ENCODE data around the gene CNTD1. TPM values are rescaled to one million over a fixed set of nuclear protein-coding genes. Genes with fewer than 3 reads are reported as not detected.
"Not testable (repeated sequence)": the region's sequence is repeated elsewhere in the genome, so short reads cannot be mapped to it uniquely, and the experiment has no call there.

The CNTD1 gene
- total RNA-seq, 1 donor from 2014 or later = not detected

DNA sequence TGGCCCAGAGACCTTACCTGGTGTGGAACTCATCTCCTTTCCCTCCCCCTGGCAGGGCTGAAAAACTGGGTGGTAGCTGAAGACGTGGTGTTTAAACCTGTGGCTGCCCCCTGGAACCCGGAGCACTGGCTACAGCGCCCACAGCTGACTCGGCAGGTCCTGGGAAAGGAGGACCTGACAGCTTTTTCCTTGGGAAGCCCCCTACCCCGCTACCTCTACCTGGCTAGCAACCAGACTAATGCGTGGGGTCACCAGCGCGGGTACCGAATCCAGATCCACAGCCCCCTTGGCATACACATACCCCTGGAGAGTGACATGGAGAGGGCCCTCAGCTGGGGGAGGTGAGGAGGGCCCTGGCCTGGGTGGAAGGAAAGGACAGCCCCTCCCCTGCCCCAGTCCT lies 50.4 kb downstream of the CNTD1 start:
- H3K4me3 ChIP-seq (ENCODE audit: low read depth, low read length) = no peak overlapping the region
- TF ChIP-seq, protein P1, sequence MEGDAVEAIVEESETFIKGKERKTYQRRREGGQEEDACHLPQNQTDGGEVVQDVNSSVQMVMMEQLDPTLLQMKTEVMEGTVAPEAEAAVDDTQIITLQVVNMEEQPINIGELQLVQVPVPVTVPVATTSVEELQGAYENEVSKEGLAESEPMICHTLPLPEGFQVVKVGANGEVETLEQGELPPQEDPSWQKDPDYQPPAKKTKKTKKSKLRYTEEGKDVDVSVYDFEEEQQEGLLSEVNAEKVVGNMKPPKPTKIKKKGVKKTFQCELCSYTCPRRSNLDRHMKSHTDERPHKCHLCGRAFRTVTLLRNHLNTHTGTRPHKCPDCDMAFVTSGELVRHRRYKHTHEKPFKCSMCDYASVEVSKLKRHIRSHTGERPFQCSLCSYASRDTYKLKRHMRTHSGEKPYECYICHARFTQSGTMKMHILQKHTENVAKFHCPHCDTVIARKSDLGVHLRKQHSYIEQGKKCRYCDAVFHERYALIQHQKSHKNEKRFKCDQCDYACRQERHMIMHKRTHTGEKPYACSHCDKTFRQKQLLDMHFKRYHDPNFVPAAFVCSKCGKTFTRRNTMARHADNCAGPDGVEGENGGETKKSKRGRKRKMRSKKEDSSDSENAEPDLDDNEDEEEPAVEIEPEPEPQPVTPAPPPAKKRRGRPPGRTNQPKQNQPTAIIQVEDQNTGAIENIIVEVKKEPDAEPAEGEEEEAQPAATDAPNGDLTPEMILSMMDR (IDR thresholded peaks at IDR 0.05; ENCODE audit: insufficient read depth, low read length, severe bottlenecking) = no peak
- no peak for DNase-seq (ENCODE audit: low read depth)
- FAIRE-seq = no peak
- peaks cover 5% of the 10 kb centered on the region for H3K36me3 ChIP-seq (ENCODE audit: control insufficient read depth, insufficient read depth, low read length)
- H3K27me3 ChIP-seq (ENCODE audit: control insufficient read depth, insufficient read depth, low read length) = no peaks in the 10 kb centered on the region

DNA sequence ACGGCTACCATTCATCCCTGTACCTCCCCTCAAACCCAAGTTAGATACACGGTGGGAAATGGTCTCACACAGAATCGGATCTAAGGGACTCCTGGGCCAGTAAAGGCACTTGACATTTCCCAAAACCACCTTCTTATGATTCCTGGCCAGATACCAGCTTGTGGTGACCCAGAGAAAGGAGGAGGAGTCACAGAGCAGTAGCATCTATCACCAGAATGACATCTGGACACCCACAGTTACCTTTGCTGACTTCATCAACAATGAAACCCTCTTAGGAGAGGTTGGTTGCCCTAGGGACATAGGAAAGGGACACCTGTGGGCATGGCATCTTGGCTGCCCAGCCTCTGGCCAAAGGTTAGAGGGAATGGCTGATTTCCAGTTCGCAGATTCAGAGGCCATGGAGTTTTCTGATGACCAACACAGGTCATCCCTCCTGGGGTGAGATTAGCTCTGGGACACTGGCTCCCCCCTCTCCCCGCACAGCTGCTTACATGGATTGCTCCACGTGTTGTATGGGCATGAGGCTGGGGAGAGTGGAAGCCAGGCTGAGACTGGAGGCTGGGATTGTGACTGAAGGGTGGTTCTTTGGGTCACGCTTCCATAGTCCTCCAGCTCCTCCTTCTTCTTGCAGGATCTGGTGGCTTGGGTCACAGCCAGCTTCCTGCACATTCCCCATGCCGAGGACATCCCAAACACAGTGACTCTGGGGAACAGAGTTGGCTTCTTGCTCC lies 51.0 kb downstream of the CNTD1 start:
- no peak for FAIRE-seq

DNA sequence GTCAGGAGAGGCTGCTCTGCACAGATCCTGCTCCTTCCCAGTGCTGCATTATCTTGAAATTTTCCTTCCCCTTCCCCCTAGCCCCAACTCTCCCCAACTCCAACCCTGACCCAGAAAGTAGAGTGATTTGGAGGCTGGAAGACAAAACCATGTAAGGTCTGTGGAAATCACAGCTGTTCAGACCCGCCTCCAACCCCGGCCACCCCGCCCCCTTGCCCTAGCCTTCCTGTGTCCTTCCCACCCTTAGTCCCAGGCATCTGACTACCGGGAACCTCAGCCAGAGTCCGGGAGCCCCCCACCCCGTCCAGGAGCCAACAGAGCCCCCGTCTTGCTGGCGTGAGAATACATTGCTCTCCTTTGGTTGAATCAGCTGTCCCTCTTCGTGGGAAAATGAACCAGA lies 52.3 kb downstream of the CNTD1 start, which contains the start of gene AOC3:
AOC3 (plus strand) TSS at position 246 of the 400 bp plus-strand sequence; CDS start at position 391, 145 bp downstream.
- H3K36me3 ChIP-seq (ENCODE audit: control insufficient read depth, insufficient read depth, low read length) = no peaks in the 10 kb centered on the region
- FAIRE-seq (no peak), DNase-seq (ENCODE audit: low read depth) (no peak)
- no peaks in the 10 kb centered on the region for H3K27me3 ChIP-seq (ENCODE audit: control insufficient read depth, insufficient read depth, low read length)
- no peak within 1 kb of the TSS for H3K4me3 ChIP-seq (ENCODE audit: low read depth, low read length)
- TF ChIP-seq, protein P1 (IDR thresholded peaks at IDR 0.05; ENCODE audit: insufficient read depth, low read length, severe bottlenecking) = no peak

More for the DNA sequence above, 51.0 kb downstream of the CNTD1 start:
- H3K27me3 ChIP-seq (ENCODE audit: control insufficient read depth, insufficient read depth, low read length) = no peaks in the 10 kb centered on the region
- H3K36me3 ChIP-seq (ENCODE audit: control insufficient read depth, insufficient read depth, low read length) = peaks cover 2% of the 10 kb centered on the region
- no peak overlapping the region for H3K4me3 ChIP-seq (ENCODE audit: low read depth, low read length)
- DNase-seq (ENCODE audit: low read depth) = no peak
- TF ChIP-seq, protein P1 (IDR thresholded peaks at IDR 0.05; ENCODE audit: insufficient read depth, low read length, severe bottlenecking) = no peak

DNA sequence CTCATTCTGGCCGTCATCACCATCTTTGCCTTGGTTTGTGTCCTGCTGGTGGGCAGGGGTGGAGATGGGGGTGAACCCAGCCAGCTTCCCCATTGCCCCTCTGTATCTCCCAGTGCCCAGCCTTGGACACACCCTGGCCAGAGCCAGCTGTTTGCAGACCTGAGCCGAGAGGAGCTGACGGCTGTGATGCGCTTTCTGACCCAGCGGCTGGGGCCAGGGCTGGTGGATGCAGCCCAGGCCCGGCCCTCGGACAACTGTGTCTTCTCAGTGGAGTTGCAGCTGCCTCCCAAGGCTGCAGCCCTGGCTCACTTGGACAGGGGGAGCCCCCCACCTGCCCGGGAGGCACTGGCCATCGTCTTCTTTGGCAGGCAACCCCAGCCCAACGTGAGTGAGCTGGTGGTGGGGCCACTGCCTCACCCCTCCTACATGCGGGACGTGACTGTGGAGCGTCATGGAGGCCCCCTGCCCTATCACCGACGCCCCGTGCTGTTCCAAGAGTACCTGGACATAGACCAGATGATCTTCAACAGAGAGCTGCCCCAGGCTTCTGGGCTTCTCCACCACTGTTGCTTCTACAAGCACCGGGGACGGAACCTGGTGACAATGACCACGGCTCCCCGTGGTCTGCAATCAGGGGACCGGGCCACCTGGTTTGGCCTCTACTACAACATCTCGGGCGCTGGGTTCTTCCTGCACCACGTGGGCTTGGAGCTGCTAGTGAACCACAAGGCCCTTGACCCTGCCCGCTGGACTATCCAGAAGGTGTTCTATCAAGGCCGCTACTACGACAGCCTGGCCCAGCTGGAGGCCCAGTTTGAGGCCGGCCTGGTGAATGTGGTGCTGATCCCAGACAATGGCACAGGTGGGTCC lies 52.9 kb downstream of the CNTD1 start:
- DNase-seq (ENCODE audit: low read depth); H3K27me3 ChIP-seq (ENCODE audit: control insufficient read depth, insufficient read depth, low read length); H3K36me3 ChIP-seq (ENCODE audit: control insufficient read depth, insufficient read depth, low read length); H3K4me3 ChIP-seq (ENCODE audit: low read depth, low read length): not testable (repeated sequence)
- FAIRE-seq = peak; percentile 80

DNA sequence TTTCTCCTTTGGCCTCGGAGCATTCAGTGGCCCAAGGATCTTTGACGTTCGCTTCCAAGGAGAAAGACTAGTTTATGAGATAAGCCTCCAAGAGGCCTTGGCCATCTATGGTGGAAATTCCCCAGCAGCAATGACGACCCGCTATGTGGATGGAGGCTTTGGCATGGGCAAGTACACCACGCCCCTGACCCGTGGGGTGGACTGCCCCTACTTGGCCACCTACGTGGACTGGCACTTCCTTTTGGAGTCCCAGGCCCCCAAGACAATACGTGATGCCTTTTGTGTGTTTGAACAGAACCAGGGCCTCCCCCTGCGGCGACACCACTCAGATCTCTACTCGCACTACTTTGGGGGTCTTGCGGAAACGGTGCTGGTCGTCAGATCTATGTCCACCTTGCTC lies 53.7 kb downstream of the CNTD1 start:
- Histone ChIP-seq H3K36me3 (ENCODE audit: control insufficient read depth, insufficient read depth, low read length) (no peaks in the 10 kb centered on the region), H3K27me3 (ENCODE audit: control insufficient read depth, insufficient read depth, low read length) (no peaks in the 10 kb centered on the region), H3K4me3 (ENCODE audit: low read depth, low read length) (no peak overlapping the region)
- TF ChIP-seq, protein P1 (IDR thresholded peaks at IDR 0.05; ENCODE audit: insufficient read depth, low read length, severe bottlenecking) = no peak
- FAIRE-seq (peak; percentile 7), DNase-seq (ENCODE audit: low read depth) (no peak)

DNA sequence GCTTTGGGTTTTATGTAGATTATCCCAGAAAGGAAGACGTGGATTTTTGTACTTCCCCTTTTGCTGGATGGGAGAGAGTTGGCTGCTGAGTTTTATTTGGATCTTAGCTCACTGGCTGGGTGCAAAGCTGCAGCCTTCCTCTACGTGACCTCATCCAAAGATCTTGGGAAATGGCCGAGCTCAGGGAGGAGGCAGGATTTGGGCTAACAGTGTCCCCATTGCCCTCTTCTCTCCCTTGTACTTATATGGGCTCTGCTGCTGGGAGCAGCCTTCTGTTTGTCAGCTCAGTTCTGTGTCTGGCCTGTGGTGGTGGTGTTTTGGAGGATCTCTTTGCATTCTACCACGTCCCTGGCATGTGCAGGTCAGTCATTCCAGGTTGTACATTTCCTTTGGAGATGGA lies 54.3 kb downstream of the CNTD1 start:
- TF ChIP-seq, protein P1 (IDR thresholded peaks at IDR 0.05; ENCODE audit: insufficient read depth, low read length, severe bottlenecking) = no peak
- no peak overlapping the region for H3K4me3 ChIP-seq (ENCODE audit: low read depth, low read length)
- no peaks in the 10 kb centered on the region for H3K36me3 ChIP-seq (ENCODE audit: control insufficient read depth, insufficient read depth, low read length)
- DNase-seq (ENCODE audit: low read depth) (no peak), FAIRE-seq (no peak)
- H3K27me3 ChIP-seq (ENCODE audit: control insufficient read depth, insufficient read depth, low read length) = no peaks in the 10 kb centered on the region

Measured in bronchial epithelial cell (primary cell).